ENCODE results near the gene RAP1GAP2.

RAP1GAP2 gene

GRCh38 chr17:2894782-2895181 is 98.5 kb downstream of the RAP1GAP2 start:
- H3K79me2 ChIP-seq (ENCODE audit: control insufficient read depth, low read length), result no peaks in the 10 kb centered on the region
- H3F3A ChIP-seq (ENCODE audit: control insufficient read depth, insufficient read depth), result no peaks in the 10 kb centered on the region
- H4K20me1 ChIP-seq (ENCODE audit: control insufficient read depth, insufficient read depth, low read depth, low read length), result no peaks in the 10 kb centered on the region
- no peaks in the 10 kb centered on the region for H3K27me3 ChIP-seq (ENCODE audit: control insufficient read depth, low read length)
- H3K9me2 ChIP-seq (replicated peaks; ENCODE audit: control insufficient read depth, low read length), result no peaks in the 10 kb centered on the region
- no peak overlapping the region for H3K4me3 ChIP-seq (ENCODE audit: low read length)
- no peaks in the 10 kb centered on the region for H3K36me3 ChIP-seq (ENCODE audit: control insufficient read depth, low read length)
- no peaks in the 10 kb centered on the region for H3K9me3 ChIP-seq (ENCODE audit: control insufficient read depth, insufficient read depth, low read length)
- H3K4me2 ChIP-seq (ENCODE audit: low read length), result no peak overlapping the region
- TF ChIP-seq, protein P1, sequence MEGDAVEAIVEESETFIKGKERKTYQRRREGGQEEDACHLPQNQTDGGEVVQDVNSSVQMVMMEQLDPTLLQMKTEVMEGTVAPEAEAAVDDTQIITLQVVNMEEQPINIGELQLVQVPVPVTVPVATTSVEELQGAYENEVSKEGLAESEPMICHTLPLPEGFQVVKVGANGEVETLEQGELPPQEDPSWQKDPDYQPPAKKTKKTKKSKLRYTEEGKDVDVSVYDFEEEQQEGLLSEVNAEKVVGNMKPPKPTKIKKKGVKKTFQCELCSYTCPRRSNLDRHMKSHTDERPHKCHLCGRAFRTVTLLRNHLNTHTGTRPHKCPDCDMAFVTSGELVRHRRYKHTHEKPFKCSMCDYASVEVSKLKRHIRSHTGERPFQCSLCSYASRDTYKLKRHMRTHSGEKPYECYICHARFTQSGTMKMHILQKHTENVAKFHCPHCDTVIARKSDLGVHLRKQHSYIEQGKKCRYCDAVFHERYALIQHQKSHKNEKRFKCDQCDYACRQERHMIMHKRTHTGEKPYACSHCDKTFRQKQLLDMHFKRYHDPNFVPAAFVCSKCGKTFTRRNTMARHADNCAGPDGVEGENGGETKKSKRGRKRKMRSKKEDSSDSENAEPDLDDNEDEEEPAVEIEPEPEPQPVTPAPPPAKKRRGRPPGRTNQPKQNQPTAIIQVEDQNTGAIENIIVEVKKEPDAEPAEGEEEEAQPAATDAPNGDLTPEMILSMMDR (IDR thresholded peaks at IDR 0.05; ENCODE audit: low read depth, low read length, poor library complexity, severe bottlenecking), result no peak
- no peak for TF ChIP-seq EZH2phosphoT487 (IDR thresholded peaks at IDR 0.05; ENCODE audit: borderline replicate concordance, low read length)
- no peak overlapping the region for H3K27ac ChIP-seq (ENCODE audit: low read depth, low read length)
- H3K4me1 ChIP-seq (ENCODE audit: control insufficient read depth, low read length), result no peaks in the 10 kb centered on the region

GRCh38 chr17:2897605-2898004 is 101.4 kb downstream of the RAP1GAP2 start:
- Histone ChIP-seq H3K79me2 (ENCODE audit: control insufficient read depth, low read length) (no peaks in the 10 kb centered on the region), H3K27ac (ENCODE audit: low read depth, low read length) (no peak overlapping the region)
- TF ChIP-seq, protein P1 (IDR thresholded peaks at IDR 0.05; ENCODE audit: low read depth, low read length, poor library complexity, severe bottlenecking), result no peak
- TF ChIP-seq EZH2phosphoT487 (IDR thresholded peaks at IDR 0.05; ENCODE audit: borderline replicate concordance, low read length), result no peak

GRCh38 chr17:2898255-2898926 is 102.2 kb downstream of the RAP1GAP2 start:
- H3K27ac ChIP-seq (ENCODE audit: low read depth, low read length), result no peak overlapping the region
- TF ChIP-seq EZH2phosphoT487 (IDR thresholded peaks at IDR 0.05; ENCODE audit: borderline replicate concordance, low read length), result no peak
- TF ChIP-seq, protein P1 (IDR thresholded peaks at IDR 0.05; ENCODE audit: low read depth, low read length, poor library complexity, severe bottlenecking), result no peak
- no peaks in the 10 kb centered on the region for H3K27me3 ChIP-seq (ENCODE audit: control insufficient read depth, low read length)
- no peaks in the 10 kb centered on the region for H3K79me2 ChIP-seq (ENCODE audit: control insufficient read depth, low read length)
- H3K9me2 ChIP-seq (replicated peaks; ENCODE audit: control insufficient read depth, low read length), result no peaks in the 10 kb centered on the region
- H3K36me3 ChIP-seq (ENCODE audit: control insufficient read depth, low read length), result no peaks in the 10 kb centered on the region
- no peaks in the 10 kb centered on the region for H3F3A ChIP-seq (ENCODE audit: control insufficient read depth, insufficient read depth)
- H3K4me2 ChIP-seq (ENCODE audit: low read length), result no peak overlapping the region
- no peak overlapping the region for H3K4me3 ChIP-seq (ENCODE audit: low read length)
- H3K4me1 ChIP-seq (ENCODE audit: control insufficient read depth, low read length), result no peaks in the 10 kb centered on the region
- no peaks in the 10 kb centered on the region for H4K20me1 ChIP-seq (ENCODE audit: control insufficient read depth, insufficient read depth, low read depth, low read length)
- H3K9me3 ChIP-seq (ENCODE audit: control insufficient read depth, insufficient read depth, low read length), result no peaks in the 10 kb centered on the region

More at GRCh38 chr17:2897605-2898004, 101.4 kb downstream of the RAP1GAP2 start:
- H4K20me1 ChIP-seq (ENCODE audit: control insufficient read depth, insufficient read depth, low read depth, low read length), result no peaks in the 10 kb centered on the region
- no peaks in the 10 kb centered on the region for H3K27me3 ChIP-seq (ENCODE audit: control insufficient read depth, low read length)
- H3K4me1 ChIP-seq (ENCODE audit: control insufficient read depth, low read length), result no peaks in the 10 kb centered on the region
- H3K9me2 ChIP-seq (replicated peaks; ENCODE audit: control insufficient read depth, low read length), result no peaks in the 10 kb centered on the region
- no peaks in the 10 kb centered on the region for H3K9me3 ChIP-seq (ENCODE audit: control insufficient read depth, insufficient read depth, low read length)
- no peaks in the 10 kb centered on the region for H3K36me3 ChIP-seq (ENCODE audit: control insufficient read depth, low read length)
- H3K4me2 ChIP-seq (ENCODE audit: low read length), result no peak overlapping the region
- H3K4me3 ChIP-seq (ENCODE audit: low read length), result no peak overlapping the region
- H3F3A ChIP-seq (ENCODE audit: control insufficient read depth, insufficient read depth), result no peaks in the 10 kb centered on the region

Data from DOHH2 (cell line).